HG03097 (cell line): ENCODE measurements around the gene PTPRG.

ENCODE experiments used
- ATAC-seq: cut with Tn5 transposase; IDR thresholded peaks from one replicate; pipeline ENCODE4 v1.9.1; 2021; ENCODE audit not compliant: unreplicated experiment, low FRiP score

PTPRG gene

GRCh38 chr3:62184559-62184958, 623.2 kb downstream of the PTPRG start:
- no peak for ATAC-seq

GRCh38 chr3:62187022-62187431, 625.7 kb downstream of the PTPRG start:
- no peak for ATAC-seq

GRCh38 chr3:62188681-62189375, 627.5 kb downstream of the PTPRG start:
- ATAC-seq, result peak; percentile 78

- ATAC-seq, result no peak
Measured at GRCh38 chr3:62189376-62189698, 628.0 kb downstream of the PTPRG start.

GRCh38 chr3:62192891-62193290, 631.5 kb downstream of the PTPRG start:
- no peak for ATAC-seq

- ATAC-seq, result no peak
Measured at GRCh38 chr3:62193586-62194345, 632.4 kb downstream of the PTPRG start.

GRCh38 chr3:62197350-62198012, 636.1 kb downstream of the PTPRG start:
- ATAC-seq, result no peak

- ATAC-seq, result no peak
Measured at GRCh38 chr3:62199126-62199525, 637.8 kb downstream of the PTPRG start.

- ATAC-seq, result no peak
Measured at GRCh38 chr3:62201438-62202035, 640.2 kb downstream of the PTPRG start.

GRCh38 chr3:62203152-62203551, 641.8 kb downstream of the PTPRG start:
- no peak for ATAC-seq

- no peak for ATAC-seq
Measured at GRCh38 chr3:62203561-62203960, 642.2 kb downstream of the PTPRG start.

- no peak for ATAC-seq
Measured at GRCh38 chr3:62207197-62207596, 645.8 kb downstream of the PTPRG start.

- no peak for ATAC-seq
Measured at GRCh38 chr3:62208385-62208784, 647.0 kb downstream of the PTPRG start.

GRCh38 chr3:62209101-62209500, 647.7 kb downstream of the PTPRG start:
- ATAC-seq, result no peak

- no peak for ATAC-seq
Measured at GRCh38 chr3:62210011-62210410, 648.6 kb downstream of the PTPRG start.

GRCh38 chr3:62211675-62212429, 650.5 kb downstream of the PTPRG start:
- ATAC-seq, result no peak

- no peak for ATAC-seq
Measured at GRCh38 chr3:62214850-62215249, 653.5 kb downstream of the PTPRG start.

- ATAC-seq, result no peak
Measured at GRCh38 chr3:62220616-62221015, 659.2 kb downstream of the PTPRG start.

GRCh38 chr3:62225051-62225450, 663.7 kb downstream of the PTPRG start:
- ATAC-seq, result no peak

- ATAC-seq, result no peak
Measured at GRCh38 chr3:62226601-62227339, 665.4 kb downstream of the PTPRG start.
